H54 (cell line): ENCODE measurements around the gene SOS2.
A peak's percentile ranks its signal among the peaks of the same experiment; 100 is the strongest.
"Not testable (repeated sequence)": the region's sequence is repeated elsewhere in the genome, so short reads cannot be mapped to it uniquely, and the experiment has no call there.

Source experiments
- DNase-seq: peaks from one replicate; pipeline ENCODE4 v3.0.0; 2011; ENCODE audit warnings: low spot score, mixed read lengths; ENCODE audit not compliant: insufficient read length
- FAIRE-seq: peaks from 3 replicates; lab custom pipeline; 2011; peaks lifted over from hg19 to GRCh38; lab: Jason Lieb, UNC
- POLR2A ChIP-seq: IDR thresholded peaks from 2 replicates; pipeline ENCODE4 v1.6.1; 2011; ENCODE audit warnings: low read depth, mild to moderate bottlenecking, low read length

Gene SOS2

DNA sequence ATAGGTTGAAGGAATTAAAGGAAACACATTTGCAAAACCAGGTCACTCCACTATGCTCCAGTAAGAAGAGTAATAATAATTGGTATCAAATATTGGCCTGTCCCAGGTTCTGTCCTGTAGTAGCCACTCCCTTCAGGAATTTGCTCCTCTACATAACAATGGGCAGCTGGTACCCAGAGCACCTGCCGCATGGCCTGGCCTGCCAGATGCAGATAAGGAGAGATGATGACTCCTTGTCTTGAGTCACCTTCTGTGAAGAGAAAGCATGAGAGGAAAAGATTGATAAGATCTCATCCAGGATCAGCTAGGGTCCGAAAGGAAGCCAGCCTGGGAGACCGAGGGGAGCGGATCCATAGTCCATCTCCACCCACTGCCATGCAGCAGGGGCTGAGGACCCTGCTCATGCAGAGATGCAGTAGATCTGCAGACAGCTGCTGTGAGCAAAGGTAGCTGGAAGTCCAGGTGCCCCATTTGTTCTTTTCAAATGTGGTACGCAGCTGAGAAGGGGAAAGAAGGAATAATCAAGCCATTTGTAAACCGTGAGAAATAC is 139.3 kb downstream of the SOS2 start:
- FAIRE-seq (no peak), DNase-seq (no peak)
- TF ChIP-seq POLR2A = no peak

- DNase-seq = no peak
- no peak for TF ChIP-seq POLR2A
- FAIRE-seq = no peak
These were observed 140.0 kb downstream of the SOS2 start for GRCh38 chr14:50091240-50091913.

GRCh38 chr14:50089208-50089607 is 142.2 kb downstream of the SOS2 start:
- no peak for FAIRE-seq
- TF ChIP-seq POLR2A = no peak

GRCh38 chr14:50088731-50089130 is 142.6 kb downstream of the SOS2 start:
- FAIRE-seq (no peak), DNase-seq (no peak)
- no peak for TF ChIP-seq POLR2A

More at GRCh38 chr14:50089208-50089607, 142.2 kb downstream of the SOS2 start:
- DNase-seq = no peak

- FAIRE-seq (no peak), DNase-seq (no peak)
- no peak for TF ChIP-seq POLR2A
These were observed 143.3 kb downstream of the SOS2 start for GRCh38 chr14:50088117-50088515.

- no peak for TF ChIP-seq POLR2A
- FAIRE-seq (no peak), DNase-seq (no peak)
These were observed 143.8 kb downstream of the SOS2 start for GRCh38 chr14:50087341-50088116.

GRCh38 chr14:50086321-50086711 is 145.1 kb downstream of the SOS2 start:
- DNase-seq (no peak), FAIRE-seq (no peak)
- no peak for TF ChIP-seq POLR2A

GRCh38 chr14:50085570-50086320 is 145.6 kb downstream of the SOS2 start:
- TF ChIP-seq POLR2A = no peak
- FAIRE-seq (peak; percentile 79), DNase-seq (peak; percentile 42)

DNA sequence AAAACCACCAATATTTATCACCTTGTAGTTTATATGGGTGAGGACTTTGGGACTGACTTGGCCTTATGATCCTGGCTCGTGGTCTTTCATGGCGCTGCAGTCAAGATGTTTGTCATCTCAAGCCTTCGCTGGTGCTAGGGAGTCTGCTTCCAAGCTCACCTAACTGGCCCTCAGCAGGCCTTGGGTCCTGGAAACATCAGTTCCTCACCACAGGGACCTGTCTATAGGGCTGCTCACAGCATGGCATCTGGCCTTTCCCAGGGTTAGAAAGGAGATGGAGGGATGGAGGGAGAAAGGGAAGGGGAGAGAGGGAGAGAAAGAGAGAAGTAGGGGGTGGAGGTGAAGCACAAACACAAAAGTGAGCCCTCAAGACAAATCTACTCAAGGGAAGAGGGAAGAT is 146.7 kb downstream of the SOS2 start:
- DNase-seq (no peak), FAIRE-seq (no peak)
- TF ChIP-seq POLR2A = no peak

- no peak for TF ChIP-seq POLR2A
- FAIRE-seq = no peak
- no peak for DNase-seq
These were observed 147.7 kb downstream of the SOS2 start for GRCh38 chr14:50083467-50084337.

DNA sequence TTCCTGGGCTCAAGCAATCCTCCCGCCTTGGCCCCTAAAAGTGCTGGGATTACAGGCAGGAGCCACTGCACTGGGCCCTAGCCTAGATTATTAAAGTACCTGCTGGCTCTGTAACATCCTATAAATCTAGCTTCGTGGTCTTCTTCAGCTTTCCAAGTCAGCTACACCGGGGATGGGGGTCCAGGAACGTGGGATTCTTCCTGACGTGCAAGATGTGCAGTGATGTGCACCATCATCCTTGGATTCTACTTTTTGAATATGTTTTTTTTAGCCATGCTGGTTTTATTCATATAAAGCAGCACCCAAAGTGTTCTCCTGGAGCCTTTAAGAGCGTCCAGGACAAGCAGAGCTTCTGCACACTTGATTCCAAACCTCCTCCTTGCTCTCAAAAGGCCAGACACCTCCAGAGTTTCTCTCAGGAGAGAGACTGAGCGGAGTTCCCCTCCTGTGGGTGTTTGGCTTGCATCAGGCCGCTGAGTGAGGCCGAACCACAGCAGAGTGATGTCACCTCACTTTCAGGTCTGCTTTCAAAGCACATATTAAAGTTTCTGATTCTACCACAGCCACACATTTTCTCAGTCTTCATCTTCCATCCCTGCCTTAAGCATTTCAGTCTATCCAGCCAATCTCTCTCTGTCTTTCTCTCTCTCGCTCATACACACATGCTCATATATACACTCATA is 148.5 kb downstream of the SOS2 start:
- FAIRE-seq = no peak
- TF ChIP-seq POLR2A = no peak
- no peak for DNase-seq

DNA sequence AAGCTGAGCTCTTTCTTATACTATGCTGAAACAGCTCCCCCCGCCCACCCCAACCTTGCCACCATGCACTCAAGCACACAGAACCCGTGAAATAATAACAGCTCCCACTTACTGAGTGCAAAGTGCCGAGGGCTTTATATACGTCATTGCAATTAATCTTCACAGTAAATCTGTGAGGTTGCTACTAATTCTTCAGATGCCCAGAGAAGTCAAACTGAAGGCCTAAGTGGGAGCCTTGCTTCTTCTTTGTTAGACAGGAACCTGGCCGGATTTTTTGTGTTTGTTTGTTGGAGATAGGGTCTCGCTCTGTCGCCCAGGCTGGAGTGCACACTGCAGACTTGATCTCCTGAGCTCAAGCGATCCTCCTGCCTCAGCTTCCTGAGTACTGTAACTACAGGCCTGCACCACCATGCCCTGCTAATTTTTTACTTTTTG is 149.1 kb downstream of the SOS2 start:
- no peak for FAIRE-seq
- no peak for TF ChIP-seq POLR2A
- no peak for DNase-seq

DNA sequence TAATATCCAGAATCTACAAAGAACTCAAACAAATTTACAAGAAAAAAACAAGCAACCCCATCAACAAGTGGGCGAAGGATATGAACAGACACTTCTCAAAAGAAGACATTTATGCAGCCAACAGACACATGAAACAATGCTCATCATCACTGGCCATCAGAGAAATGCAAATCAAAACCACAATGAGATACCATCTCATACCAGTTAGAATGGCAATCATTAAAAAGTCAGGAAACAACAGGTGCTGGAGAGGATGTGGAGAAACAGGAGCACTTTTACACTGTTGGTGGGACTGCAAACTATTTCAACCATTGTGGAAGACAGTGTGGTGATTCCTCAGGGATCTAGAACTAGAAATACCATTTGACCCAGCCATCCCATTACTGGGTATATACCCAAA is 152.3 kb downstream of the SOS2 start:
- not testable (repeated sequence) for FAIRE-seq, DNase-seq

GRCh38 chr14:50073663-50074062 is 157.7 kb downstream of the SOS2 start:
- not testable (repeated sequence) for DNase-seq, FAIRE-seq
